ENCODE data around the gene DRG1.
A peak's percentile ranks its signal among the peaks of the same experiment; 100 is the strongest.
"Not testable (repeated sequence)": the region's sequence is repeated elsewhere in the genome, so short reads cannot be mapped to it uniquely, and the experiment has no call there.

The DRG1 gene

GRCh38 chr22:31443516-31443915 lies 44.1 kb downstream of the DRG1 start:
- no peak for DNase-seq

DNA sequence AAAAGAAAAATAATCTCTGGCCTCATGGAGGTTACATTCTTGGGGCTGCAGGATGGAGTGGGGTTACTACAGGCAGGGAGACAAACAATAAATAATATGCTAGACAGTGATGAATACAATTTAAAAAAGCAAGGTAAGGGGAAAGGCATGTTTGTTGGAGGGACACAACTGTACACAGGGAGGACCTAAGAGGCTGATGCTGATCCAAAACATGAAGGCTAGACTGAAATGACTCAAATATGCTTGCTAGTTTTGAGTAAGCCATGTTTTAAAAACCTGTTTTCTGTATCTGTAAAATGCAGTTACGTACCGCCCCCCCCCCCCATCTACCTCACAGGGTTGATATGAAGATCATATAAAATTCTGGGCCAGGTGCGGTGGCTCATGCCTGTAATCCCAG lies 46.2 kb downstream of the DRG1 start:
- no peak for DNase-seq

DNA sequence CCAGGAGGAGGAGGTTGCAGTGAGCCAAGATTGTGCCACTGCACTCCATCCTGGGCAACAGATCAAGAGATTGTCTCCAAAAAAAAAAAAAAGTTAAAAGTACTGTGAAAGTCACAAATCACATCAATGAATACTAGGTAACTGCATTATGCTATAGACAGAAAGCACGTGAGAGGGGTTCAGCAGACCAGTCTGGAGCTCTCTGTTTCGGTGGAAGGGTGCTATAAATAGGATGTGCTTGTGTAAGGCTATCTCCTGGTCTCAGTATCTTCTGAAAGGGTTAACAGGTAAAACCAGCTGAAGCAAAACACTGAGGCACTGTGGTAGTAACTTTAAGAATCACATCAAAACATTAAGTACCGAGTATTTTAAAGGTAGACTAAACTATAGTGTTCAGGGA lies 46.8 kb downstream of the DRG1 start:
- no peak for DNase-seq

GRCh38 chr22:31446767-31447166 lies 47.4 kb downstream of the DRG1 start:
- DNase-seq: no peak

GRCh38 chr22:31447337-31447736 lies 47.9 kb downstream of the DRG1 start:
- no peak for DNase-seq

DNA sequence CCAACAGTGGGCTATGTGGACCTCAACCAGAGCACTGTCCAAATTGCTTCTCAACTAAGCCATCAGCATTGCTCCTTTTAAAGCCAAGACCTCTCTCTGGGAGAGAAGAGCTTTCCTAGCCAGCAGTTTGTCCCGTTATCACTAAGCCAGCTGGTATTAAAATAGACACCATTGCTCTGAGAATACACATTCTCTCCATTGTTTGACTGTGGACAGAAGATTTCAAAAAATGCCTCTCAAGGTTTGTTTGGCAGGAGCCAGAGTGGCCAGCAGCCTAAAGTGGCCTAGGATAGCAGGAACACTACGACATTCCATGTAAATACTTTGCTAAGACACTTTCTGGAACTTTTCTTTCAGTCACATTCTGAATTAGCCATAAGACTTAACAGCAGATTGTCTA lies 49.0 kb downstream of the DRG1 start:
- no peak for DNase-seq

- no peak for DNase-seq
These were observed 50.1 kb downstream of the DRG1 start for GRCh38 chr22:31449506-31449905.

DNA sequence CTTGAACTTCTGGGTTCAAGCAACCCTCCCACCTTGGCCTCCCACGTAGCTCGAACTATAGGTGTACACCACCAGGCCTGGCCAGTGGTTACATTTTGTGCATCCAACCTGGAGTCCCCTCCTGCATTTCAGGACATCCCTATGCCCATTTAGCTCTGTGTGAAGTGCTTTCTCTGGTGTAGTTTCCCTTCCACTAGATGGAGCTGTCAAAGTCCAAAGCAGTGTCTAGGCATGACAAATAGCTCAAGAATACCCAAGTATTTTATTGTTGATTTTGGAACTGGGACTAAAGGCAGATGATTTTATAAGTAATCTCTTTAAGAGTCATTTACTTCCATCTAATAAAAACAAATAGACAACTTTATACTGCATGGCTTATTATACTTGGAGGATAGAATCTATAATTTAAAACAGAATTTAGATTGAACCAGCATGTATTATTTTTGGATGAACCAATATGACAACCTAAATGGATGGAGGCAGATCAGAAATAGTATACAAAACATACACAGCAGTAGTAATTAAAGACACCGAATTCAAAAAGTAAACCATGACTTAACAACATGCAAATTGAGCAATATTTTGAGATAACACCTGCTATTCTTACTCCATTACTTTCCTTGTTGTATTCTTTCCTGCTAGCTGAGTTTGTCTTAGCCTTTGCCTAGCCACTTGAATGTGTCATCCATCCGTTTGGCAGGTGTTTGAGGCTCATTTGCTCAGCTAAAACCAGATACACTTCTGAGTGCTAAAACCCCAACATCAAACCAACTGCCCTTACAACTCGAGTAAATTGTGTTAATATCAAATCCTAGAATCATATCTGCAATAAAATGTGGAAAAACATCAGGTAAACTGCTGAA lies 52.5 kb downstream of the DRG1 start:
- peak; percentile 72 for DNase-seq

DNA sequence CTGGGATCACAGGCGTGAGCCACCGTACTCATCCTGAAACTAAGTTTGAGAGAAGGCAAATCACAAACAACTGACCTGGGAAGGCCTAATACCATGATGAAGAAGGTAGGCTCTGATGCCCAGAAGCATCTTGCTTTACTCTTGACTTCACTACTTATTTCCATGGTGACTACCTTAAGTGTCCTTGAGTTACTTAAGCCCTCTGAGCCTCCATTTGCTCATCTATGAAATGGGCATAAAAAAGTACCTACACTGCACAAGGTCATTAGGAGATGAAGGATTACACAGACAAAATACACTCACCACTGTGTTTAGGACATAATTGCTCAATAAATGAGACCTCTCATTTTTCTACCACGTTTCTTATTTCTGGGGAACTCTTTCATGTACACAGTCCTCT lies 62.3 kb downstream of the DRG1 start:
- no peak for DNase-seq

GRCh38 chr22:31465307-31465706 lies 65.9 kb downstream of the DRG1 start:
- no peak for DNase-seq

GRCh38 chr22:31474743-31475142 lies 75.3 kb downstream of the DRG1 start:
- peak; percentile 85 for DNase-seq

DNA sequence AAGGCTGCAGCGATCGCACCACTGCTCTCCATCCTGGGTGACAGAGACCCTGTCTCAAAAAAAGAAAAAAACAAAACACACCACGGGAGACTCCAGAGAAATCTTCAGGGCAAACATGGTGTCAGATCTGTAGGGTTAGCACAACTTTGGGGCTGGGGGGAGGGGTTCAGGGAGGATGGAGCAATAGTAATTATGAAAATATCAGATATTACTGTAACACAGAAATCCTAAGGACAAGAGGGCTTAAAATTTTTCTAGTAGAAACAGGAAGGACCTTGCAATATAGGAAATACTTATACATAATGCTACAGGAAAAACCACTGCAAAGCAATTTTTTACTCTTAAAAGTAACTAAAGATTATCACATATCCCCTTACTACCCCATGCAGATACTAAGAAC lies 76.4 kb downstream of the DRG1 start:
- DNase-seq: no peak

DNA sequence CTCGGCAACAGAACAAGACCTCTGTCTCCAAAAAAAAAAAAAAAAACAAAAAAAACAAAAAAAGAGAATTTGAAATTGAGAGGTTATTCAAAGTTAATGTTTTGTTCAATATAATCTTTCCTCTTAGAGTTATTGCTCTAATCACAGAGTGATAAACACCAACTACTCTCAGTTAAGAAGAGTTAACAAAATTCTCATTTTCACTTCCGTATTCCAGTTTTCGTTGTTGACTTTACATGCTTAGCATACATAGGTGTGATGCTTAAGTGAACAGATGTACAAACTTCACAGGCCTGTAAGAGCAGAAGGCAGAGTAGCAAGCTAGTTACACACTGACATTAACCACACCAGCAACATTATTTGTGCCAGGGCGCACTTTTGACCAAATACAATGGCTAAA lies 77.9 kb downstream of the DRG1 start:
- no peak for DNase-seq

DNA sequence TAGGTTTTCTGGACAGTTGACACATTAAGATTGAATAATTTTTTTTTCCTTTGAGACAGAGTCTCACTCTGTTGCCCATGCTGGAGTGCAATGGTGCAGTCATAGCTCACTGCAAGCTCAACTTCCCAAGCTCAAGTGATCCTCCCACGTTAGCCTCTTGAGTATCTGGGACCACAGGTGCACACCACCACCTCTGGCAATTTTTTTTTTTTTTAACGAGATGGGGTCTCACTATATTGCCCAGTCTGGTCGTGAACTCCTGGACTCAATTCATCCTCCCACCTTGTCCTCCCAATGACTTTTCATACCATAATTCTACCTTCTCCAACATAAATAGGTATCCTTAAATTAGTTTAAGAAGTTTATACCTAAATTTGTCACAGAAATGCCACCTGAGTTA lies 81.7 kb downstream of the DRG1 start:
- DNase-seq: no peak

GRCh38 chr22:31482470-31482869 lies 83.1 kb downstream of the DRG1 start:
- not testable (repeated sequence) for DNase-seq
